Stimulated activated CD8-positive, alpha-beta memory T cell treated with anti-CD3 and anti-CD28 coated beads, Interleukin-7, amount 100 ng/mL, for 4 hours (primary cell): ENCODE data around the gene SALL1.

ENCODE experiments used
- DNase-seq, 2 donors: peaks; one replicate each; pipeline ENCODE4 v3.0.0-alpha.2; 2020; ENCODE audit warnings: low read depth in 2 of 2

Gene SALL1

GRCh38 chr16:51111759-51112158 lies 39.3 kb downstream of the SALL1 start:
- DNase-seq = no peak

GRCh38 chr16:51110700-51111157 lies 40.3 kb downstream of the SALL1 start:
- DNase-seq = no peak

GRCh38 chr16:51109173-51109572 lies 41.9 kb downstream of the SALL1 start:
- DNase-seq = no peak

- DNase-seq = no peak
These were observed 43.3 kb downstream of the SALL1 start for GRCh38 chr16:51107742-51108141.

- DNase-seq = no peak
These were observed 44.5 kb downstream of the SALL1 start for GRCh38 chr16:51106535-51106934.

GRCh38 chr16:51103590-51103989 lies 47.5 kb downstream of the SALL1 start:
- no peak for DNase-seq

GRCh38 chr16:51097729-51098128 lies 53.3 kb downstream of the SALL1 start:
- no peak for DNase-seq

- no peak for DNase-seq
These were observed 55.0 kb downstream of the SALL1 start for GRCh38 chr16:51095890-51096626.

- no peak for DNase-seq
These were observed 55.8 kb downstream of the SALL1 start for GRCh38 chr16:51095084-51095881.

GRCh38 chr16:51093726-51094280 lies 57.3 kb downstream of the SALL1 start:
- DNase-seq = no peak
